AG09319 (cell line): Measurements from ENCODE around the gene POLR2M.

Source experiments
- DNase-seq: peaks from one replicate; pipeline ENCODE4 v3.0.0-alpha.2; 2010; ENCODE audit warnings: low read depth; ENCODE audit errors: extremely low read depth
- CTCF ChIP-seq: IDR thresholded peaks from 2 replicates; pipeline ENCODE4 v1.5.1; 2011; ENCODE audit warnings: low read depth, mild to moderate bottlenecking, inconsistent platforms, low read length, moderate library complexity

Gene POLR2M

GRCh38 chr15:57681011-57681410, 25.5 kb upstream of the POLR2M start:
- no peak for TF ChIP-seq CTCF
- no peak for DNase-seq

GRCh38 chr15:57683481-57683880, 23.0 kb upstream of the POLR2M start:
- TF ChIP-seq CTCF, result no peak
- DNase-seq, result no peak

- no peak for DNase-seq
- no peak for TF ChIP-seq CTCF
Measured at GRCh38 chr15:57684491-57685151, 21.9 kb upstream of the POLR2M start.

GRCh38 chr15:57685306-57686095, 21.0 kb upstream of the POLR2M start:
- no peak for TF ChIP-seq CTCF
- no peak for DNase-seq

GRCh38 chr15:57686657-57687056, 19.9 kb upstream of the POLR2M start:
- DNase-seq, result no peak

GRCh38 chr15:57690341-57690966, 16.1 kb upstream of the POLR2M start:
- no peak for TF ChIP-seq CTCF
- no peak for DNase-seq

More at GRCh38 chr15:57686657-57687056, 19.9 kb upstream of the POLR2M start:
- no peak for TF ChIP-seq CTCF

- no peak for TF ChIP-seq CTCF
- no peak for DNase-seq
Measured at GRCh38 chr15:57691082-57691481, 15.4 kb upstream of the POLR2M start.
